GM12878 (cell line): ENCODE results near the gene CRAMP1. TPM values are rescaled to one million over a fixed set of nuclear protein-coding genes. Genes with fewer than 3 reads are reported as not detected.

Experiments
- ATAC-seq: fragments of 200-7000 bp; cut with Tn5 transposase; 3 replicates; pipeline ENCODE4 v1.9.1; 2020; ENCODE audit warnings: mild to moderate bottlenecking, moderate library complexity
- BruUV-seq: library from RNA; stranded (reverse); fragments of 400-500 nt; replicated peaks from 2 replicates; lab custom pipeline; 2021; lab: Mats Ljungman, UMichigan
- CTCF ChIA-PET: fragments of 300-600 bp; sonication (Branson Sonifier 250); formaldehyde crosslinking; extraction: SDS; loops from one replicate; lab custom pipeline; 2021; ENCODE audit warnings: inconsistent platforms; lab: Yijun Ruan, JAX
- POLR2A ChIA-PET: fragments of 350-600 bp; formaldehyde crosslinking; extraction: SDS; loops from one replicate; lab custom pipeline; 2021; ENCODE audit warnings: inconsistent platforms; lab: Charles Lee
- RAD21 ChIA-PET: fragments of 300-600 bp; sonication (Branson Sonifier 250); formaldehyde crosslinking; loops from one replicate; lab custom pipeline; 2023; ENCODE audit warnings: antibody characterized with exemption; ENCODE audit not compliant: unreplicated experiment; lab: Charles Lee
- SMC1A ChIA-PET: fragments of 300-600 bp; sonication (Branson Sonifier 250); formaldehyde crosslinking; loops from one replicate; lab custom pipeline; 2023; ENCODE audit not compliant: unreplicated experiment, uncharacterized antibody; lab: Charles Lee
- DNase-seq: peaks from one replicate; pipeline ENCODE4 v3.0.0-alpha.2; 2011; ENCODE audit warnings: low read depth, low spot score
- FAIRE-seq: peaks from 3 replicates; lab custom pipeline; 2011; peaks lifted over from hg19 to GRCh38; lab: Jason Lieb, UNC
- H2AFZ ChIP-seq: 2 replicates; pipeline ENCODE4 v1.6.0; 2011; ENCODE audit warnings: low read depth, low read length, control low read depth; ENCODE audit not compliant: control insufficient read depth
- H3K27ac ChIP-seq: 2 replicates; pipeline ENCODE4 v1.5.1; 2011; ENCODE audit warnings: control low read depth; ENCODE audit not compliant: control insufficient read depth, insufficient read depth
- H3K27me3 ChIP-seq, 2 experiments: replicated peaks in 1 of 2; 2 replicates each; pipeline versions ENCODE4 v1.6.0 to v1.6.1; 2011; ENCODE audit warnings: low read length in 1 of 2; ENCODE audit not compliant: control insufficient read depth in 2 of 2, insufficient read depth in 2 of 2
- H3K36me3 ChIP-seq, 2 experiments: 2 replicates each; pipeline ENCODE4 v1.5.1; 2011; ENCODE audit warnings: low read length in 1 of 2; ENCODE audit not compliant: control insufficient read depth in 2 of 2, insufficient read depth in 2 of 2
- H3K4me1 ChIP-seq: 2 replicates; pipeline ENCODE4 v1.6.1; 2011; ENCODE audit warnings: mild to moderate bottlenecking, low read length, moderate library complexity, mixed read lengths; ENCODE audit not compliant: control insufficient read depth, insufficient read depth
- H3K4me2 ChIP-seq: 2 replicates; pipeline ENCODE4 v1.6.0; 2011; ENCODE audit warnings: control low read depth; ENCODE audit not compliant: control insufficient read depth, insufficient read depth
- H3K4me3 ChIP-seq: fragments of 200-600 bp; sonication (generic); 2 replicates; pipeline ENCODE4 v1.5.1; 2016
- H3K79me2 ChIP-seq: 2 replicates; pipeline ENCODE4 v1.6.0; 2011; ENCODE audit warnings: low read length; ENCODE audit not compliant: control insufficient read depth, insufficient read depth
- H3K9ac ChIP-seq: 2 replicates; pipeline ENCODE4 v1.8.0; 2011; ENCODE audit warnings: low read length, control low read depth, mixed read lengths; ENCODE audit not compliant: control insufficient read depth, insufficient read depth
- H3K9me3 ChIP-seq: replicated peaks from 3 replicates; pipeline ENCODE4 v1.5.1; 2011; ENCODE audit warnings: mild to moderate bottlenecking, low read length; ENCODE audit not compliant: control insufficient read depth, insufficient read depth
- H4K20me1 ChIP-seq: 2 replicates; pipeline ENCODE4 v1.6.0; 2011; ENCODE audit not compliant: control insufficient read depth, insufficient read depth
- ATF3 ChIP-seq: IDR thresholded peaks from 2 replicates; pipeline ENCODE4 v1.6.1; 2011; ENCODE audit warnings: low read depth, mild to moderate bottlenecking, low read length, moderate library complexity, borderline replicate concordance; ENCODE audit errors: extremely low read depth
- CBFB ChIP-seq: IDR thresholded peaks from 2 replicates; pipeline ENCODE4 v1.6.1; 2016; ENCODE audit warnings: antibody characterized with exemption, low read depth
- CEBPB ChIP-seq, 2 experiments: fragments of 150-350 bp in 1 of 2; IDR thresholded peaks; 2 replicates each; pipeline ENCODE4 v1.6.1; 2012 to 2014; ENCODE audit warnings: low read depth in 2 of 2, low read length in 2 of 2, borderline replicate concordance in 1 of 2, inconsistent platforms in 1 of 2
- CHD2 ChIP-seq: IDR thresholded peaks from 2 replicates; pipeline ENCODE4 v1.6.1; 2011; ENCODE audit warnings: low read depth, low read length, improper control_type of control experiment, borderline replicate concordance
- E4F1 ChIP-seq: fragments of 450-650 bp; IDR thresholded peaks from 2 replicates; pipeline ENCODE4 v1.6.1; 2018; ENCODE audit warnings: borderline replicate concordance, mild to moderate bottlenecking; ENCODE audit not compliant: partially characterized antibody
- HCFC1 ChIP-seq: fragments of 150-350 bp; IDR thresholded peaks from 2 replicates; pipeline ENCODE4 v1.6.1; 2014; ENCODE audit warnings: low read length
- IKZF1 ChIP-seq: fragments of 450-650 bp; conservative IDR thresholded peaks from 2 replicates; pipeline ENCODE4 v1.6.1; 2017; ENCODE audit warnings: antibody characterized with exemption, mild to moderate bottlenecking
- MEF2B ChIP-seq: fragments of 450-650 bp; IDR thresholded peaks from 2 replicates; pipeline ENCODE4 v1.6.1; 2018; ENCODE audit warnings: mild to moderate bottlenecking, moderate library complexity; ENCODE audit not compliant: partially characterized antibody, poor library complexity, severe bottlenecking
- MYC ChIP-seq: IDR thresholded peaks from 2 replicates; pipeline ENCODE4 v1.6.1; 2011; ENCODE audit warnings: mild to moderate bottlenecking, low read length, moderate library complexity, inconsistent platforms; ENCODE audit not compliant: insufficient read depth, insufficient replicate concordance, insufficient read length, severe bottlenecking
- NR2C1 ChIP-seq: fragments of 450-650 bp; IDR thresholded peaks from 2 replicates; pipeline ENCODE4 v1.6.1; 2017; ENCODE audit warnings: antibody characterized with exemption, mild to moderate bottlenecking, moderate library complexity
- NR2C2 ChIP-seq: IDR thresholded peaks from 2 replicates; pipeline ENCODE4 v1.6.1; 2011; ENCODE audit warnings: borderline replicate concordance, low read depth; ENCODE audit not compliant: control insufficient read depth, insufficient read length
- PAX8 ChIP-seq: fragments of 450-650 bp; IDR thresholded peaks from 2 replicates; pipeline ENCODE4 v1.6.1; 2017; ENCODE audit warnings: mild to moderate bottlenecking, moderate library complexity
- PBX3 ChIP-seq: IDR thresholded peaks from 2 replicates; pipeline ENCODE4 v1.6.1; 2011; ENCODE audit warnings: mild to moderate bottlenecking, low read depth, low read length, moderate library complexity; ENCODE audit not compliant: insufficient replicate concordance
- PML ChIP-seq: IDR thresholded peaks from 2 replicates; pipeline ENCODE4 v1.6.1; 2012; ENCODE audit warnings: low read length, inconsistent platforms
- RELA ChIP-seq: fragments of 450-650 bp; IDR thresholded peaks from 2 replicates; pipeline ENCODE4 v1.8.0; 2014; ENCODE audit warnings: borderline replicate concordance; ENCODE audit not compliant: partially characterized antibody
- SIN3A ChIP-seq: IDR thresholded peaks from 2 replicates; pipeline ENCODE4 v1.6.1; 2012; ENCODE audit warnings: low read depth, low read length, improper control_type of control experiment
- SP1 ChIP-seq: IDR thresholded peaks from one replicate; pipeline ENCODE4 v1.6.1; 2011; ENCODE audit warnings: low read depth, low read length
- TCF12 ChIP-seq: IDR thresholded peaks from 2 replicates; pipeline ENCODE4 v1.6.1; 2011; ENCODE audit warnings: low read depth, mild to moderate bottlenecking, low read length
- TCF3 ChIP-seq: IDR thresholded peaks from 2 replicates; pipeline ENCODE4 v1.6.1; 2012; ENCODE audit warnings: low read depth, mild to moderate bottlenecking, low read length, borderline replicate concordance; ENCODE audit not compliant: insufficient read depth
- ZZZ3 ChIP-seq: IDR thresholded peaks from 2 replicates; pipeline ENCODE4 v1.6.1; 2011; ENCODE audit warnings: low read depth; ENCODE audit not compliant: control insufficient read depth, insufficient read length
- WGBS: methylation state at CpG from one replicate; pipeline ENCODE4 v1.1.6; 2016; ENCODE audit warnings: low lambda C conversion rate; ENCODE audit not compliant: insufficient replicate concordance, insufficient coverage; ENCODE audit errors: missing lambda C conversion rate; 5-methylcytosine and 5-hydroxymethylcytosine counted together
- in situ Hi-C: fragments of 300-500 bp; cut with MboI; formaldehyde crosslinking; loops from 9 replicates; pipeline ENCODE4 v1.14.3; 2018; ENCODE audit warnings: mixed read lengths
- intact Hi-C: fragments of 100-400 bp; cut with micrococcal nuclease; formaldehyde crosslinking; loops from one replicate; pipeline ENCODE4 v1.14.2; 2022; ENCODE audit not compliant: unreplicated experiment
- polyA plus RNA-seq, 11 experiments: library from polyadenylated mRNA; depleted of rRNA in 4 of 11; unstranded in 6 of 11; stranded (reverse) in 5 of 11; fragments of >200 nt; fragmentation: Nextera tagmentation in 4 of 11; fragmentation: Illumina TruSeq in 1 of 11; extraction: Ambion mirVana in 4 of 11; extraction: Trizol in 1 of 11; gene quantifications; 1 replicate in 1 of 11; 2 replicates in 10 of 11; pipeline versions ENCODE4 v1.2.1 to v1.2.3, GENCODE V29; 2011 to 2016; ENCODE audit warnings: inconsistent platforms in 2 of 11, missing spikeins in 2 of 11, low read depth in 1 of 11
- total RNA-seq, 4 experiments: library from RNA; depleted of rRNA in 3 of 4; stranded (reverse); fragments of >200 nt in 3 of 4; fragmentation: Illumina TruSeq in 1 of 4; extraction: Trizol in 1 of 4; gene quantifications; 2 replicates each; pipeline versions ENCODE4 v1.2.1 to v1.2.3, GENCODE V29; 2013 to 2021

Gene CRAMP1
- total and polyA plus RNA-seq, 10 of the 15 experiments (the other 5 are each of a cell fraction or from before 2014, with no cell fraction given) = 0.37 to 9.8 (median 3.9) TPM

- H3K4me2 ChIP-seq = no peak overlapping the region
- SMC1A ChIA-PET = no interaction called here
- FAIRE-seq (no peak), ATAC-seq (no peak), DNase-seq (no peak)
- no peaks in the 10 kb centered on the region for H3K9me3 ChIP-seq
- H3K27ac ChIP-seq = no peak overlapping the region
- CTCF ChIA-PET = no interaction called here
- no peaks in the 10 kb centered on the region for H4K20me1 ChIP-seq
- 97% methylated on average over 7 of the region's 7 CpGs for WGBS
- H3K36me3 ChIP-seq = peaks cover 8 to 34% of the 10 kb centered on the region in 2 experiments; a peak in 3 of 4 replicates
- RAD21 ChIA-PET = interaction anchor here (0.6 kb wide), 1 partner anchor 1082 kb away, joined by 3 read pairs; the partner anchor contains the start of gene SRRM2
- no peak overlapping the region for H2AFZ ChIP-seq
- H3K4me1 ChIP-seq = no peaks in the 10 kb centered on the region
- no peaks in the 10 kb centered on the region for H3K79me2 ChIP-seq
- POLR2A ChIA-PET = no interaction called here
- no TSS peak for BruUV-seq
- intact Hi-C loops = no loop called here
- in situ Hi-C loops = no loop called here
- H3K27me3 ChIP-seq = no peaks in the 10 kb centered on the region
- TF ChIP-seq CEBPB (IDR thresholded peaks at IDR 0.05; ENCODE audit: borderline replicate concordance in 1 of 2, low read depth in 2 of 2, low read length in 2 of 2) = no peak
- TF ChIP-seq CBFB = no peak
- no peak for TF ChIP-seq NR2C1
- TF ChIP-seq ATF3 = no peak
- TF ChIP-seq SIN3A = no peak
- TF ChIP-seq SP1 = no peak
- TF ChIP-seq TCF3 = no peak
- no peak for TF ChIP-seq RELA
- TF ChIP-seq IKZF1 = no peak
- no peak for TF ChIP-seq HCFC1
- TF ChIP-seq MYC = no peak
- no peak for TF ChIP-seq PBX3
- TF ChIP-seq ZZZ3 = no peak
- no peak for TF ChIP-seq CHD2
- no peak for TF ChIP-seq PAX8
- no peak for TF ChIP-seq NR2C2
- no peak for TF ChIP-seq PML
- TF ChIP-seq TCF12 = no peak
- TF ChIP-seq E4F1 = no peak
- TF ChIP-seq MEF2B = no peak
- no peak overlapping the region for H3K9ac ChIP-seq
- no peak overlapping the region for H3K4me3 ChIP-seq
Observed at GRCh38 chr16:1670866-1671265, 58.7 kb downstream of the CRAMP1 start.
